Measurements from ENCODE around the gene ACSBG1. TPM values are rescaled to one million over a fixed set of nuclear protein-coding genes. Genes with fewer than 3 reads are reported as not detected.

ACSBG1 gene
- total RNA-seq, 2 experiments from 2014 or later: not detected

DNA sequence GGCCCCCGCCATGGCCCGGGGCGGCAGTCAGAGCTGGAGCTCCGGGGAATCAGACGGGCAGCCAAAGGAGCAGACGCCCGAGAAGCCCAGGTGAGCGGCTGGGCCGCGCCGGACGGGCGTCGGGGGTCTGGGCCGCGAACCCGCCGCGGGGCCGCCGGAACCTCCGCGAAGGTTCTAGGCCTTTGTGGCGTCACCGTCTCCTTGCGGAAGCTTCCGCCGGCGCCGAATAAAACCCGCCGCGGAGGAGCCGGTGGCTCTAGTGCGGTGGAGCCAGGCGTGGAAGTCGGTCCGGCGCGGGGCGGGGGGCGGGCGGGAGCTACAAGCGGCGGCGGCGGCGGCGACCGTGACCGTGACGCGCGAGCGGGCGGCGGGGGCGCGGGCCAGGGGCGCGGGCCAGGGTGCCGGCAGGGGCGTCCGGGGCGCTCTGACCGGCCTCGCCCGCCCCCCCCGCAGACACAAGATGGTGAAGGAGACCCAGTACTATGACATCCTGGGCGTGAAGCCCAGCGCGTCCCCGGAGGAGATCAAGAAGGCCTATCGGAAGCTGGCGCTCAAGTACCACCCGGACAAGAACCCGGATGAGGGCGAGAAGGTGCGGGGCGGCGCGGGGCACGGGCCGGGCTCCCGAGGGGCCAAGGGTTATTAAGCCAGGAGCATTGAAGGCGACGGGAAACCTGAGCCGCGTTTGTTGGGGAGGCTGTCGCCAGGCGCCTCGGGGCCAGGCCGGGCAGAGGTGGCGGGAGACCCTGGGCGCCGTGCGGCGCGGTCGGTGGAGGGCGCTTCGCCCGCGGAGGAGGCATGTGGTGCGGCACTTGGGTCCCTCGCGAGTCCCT is 30.2 kb upstream of the ACSBG1 start, which contains the start of gene DNAJA4:
DNAJA4 (plus strand) TSS at position 259 of the 833 bp plus-strand sequence; CDS start at position 461, 202 bp downstream.
- Mint-ChIP-seq H3K9me3 (no peaks in the 10 kb centered on the region), H3K27ac (peak within 1 kb of the TSS; percentile 83), H3K4me3 (peak within 1 kb of the TSS; percentile 84), H3K36me3 (ENCODE audit: low read depth) (peaks cover 6% of the 10 kb centered on the region), H3K4me1 (ENCODE audit: low read depth) (peaks cover 34% of the 10 kb centered on the region), H3K27me3 (ENCODE audit: low read depth) (no peaks in the 10 kb centered on the region)
- CTCF ChIA-PET: interaction anchor here (0.6 to 1.6 kb wide), 6 partner anchors 19 to 360 kb away, joined by 3 to 5 read pairs (median 3); no protein-coding TSS in a partner anchor
- intact Hi-C loops (cut with micrococcal nuclease): no loop called here
- peak; percentile 61 for DNase-seq

DNA sequence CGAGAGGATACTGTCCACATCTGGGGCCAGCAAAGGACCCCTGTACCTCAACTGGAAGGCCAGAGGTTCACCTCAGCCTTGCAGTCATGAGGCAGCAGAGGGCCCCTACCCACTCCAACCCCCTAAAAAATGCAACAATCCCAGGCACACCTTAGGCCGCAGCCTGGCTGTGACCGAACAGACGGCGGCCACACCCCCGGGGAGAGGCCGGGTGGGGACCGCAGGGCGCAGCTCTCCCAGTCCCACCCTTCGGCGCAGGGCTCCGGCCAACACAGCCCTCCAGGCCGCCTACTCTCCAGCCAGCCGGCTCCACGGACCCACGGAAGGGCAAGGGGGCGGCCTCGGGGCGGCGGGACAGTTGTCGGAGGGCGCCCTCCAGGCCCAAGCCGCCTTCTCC is 29.5 kb upstream of the ACSBG1 start:
- CTCF ChIA-PET: interaction anchor here (0.6 to 0.9 kb wide), 4 partner anchors 19 to 137 kb away, joined by 3 to 4 read pairs (median 3); no protein-coding TSS in a partner anchor
- peaks cover 30% of the 10 kb centered on the region for H3K4me1 Mint-ChIP-seq (ENCODE audit: low read depth)
- peak overlapping the region; percentile 60 for H3K4me3 Mint-ChIP-seq
- H3K9me3 Mint-ChIP-seq: no peaks in the 10 kb centered on the region
- intact Hi-C loops (cut with micrococcal nuclease): no loop called here
- H3K36me3 Mint-ChIP-seq (ENCODE audit: low read depth): peaks cover 6% of the 10 kb centered on the region
- H3K27ac Mint-ChIP-seq: peak overlapping the region; percentile 76
- no peaks in the 10 kb centered on the region for H3K27me3 Mint-ChIP-seq (ENCODE audit: low read depth)
- no peak for DNase-seq

DNA sequence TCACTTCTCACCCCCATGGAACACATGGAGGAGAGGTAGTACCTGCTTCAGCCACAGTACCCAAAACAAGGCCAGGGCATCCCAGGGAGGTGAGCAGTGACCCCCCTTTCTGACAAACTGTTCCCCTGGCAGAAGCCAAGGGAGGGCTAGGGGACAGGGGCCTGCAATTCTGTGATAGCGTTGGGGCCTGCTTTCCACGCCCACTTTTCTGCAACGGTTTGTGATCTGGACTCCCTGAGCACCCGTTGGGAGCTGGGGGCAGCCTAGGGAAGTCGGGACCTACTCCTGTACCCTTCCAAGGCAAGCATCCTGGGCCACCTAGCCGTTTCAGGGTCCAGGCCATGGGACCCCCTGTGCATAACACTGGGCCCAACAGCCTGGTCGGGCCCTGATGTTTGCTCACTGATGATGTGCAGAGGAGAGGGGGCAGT is 29.0 kb upstream of the ACSBG1 start:
- Mint-ChIP-seq H3K9me3 (no peaks in the 10 kb centered on the region), H3K27me3 (ENCODE audit: low read depth) (no peaks in the 10 kb centered on the region), H3K27ac (peak overlapping the region; percentile 76)

GRCh38 chr15:78261062-78261461 is 26.7 kb upstream of the ACSBG1 start:
- Mint-ChIP-seq H3K4me3 (no peak overlapping the region), H3K9me3 (no peaks in the 10 kb centered on the region), H3K27me3 (ENCODE audit: low read depth) (no peaks in the 10 kb centered on the region), H3K4me1 (ENCODE audit: low read depth) (peaks cover 8% of the 10 kb centered on the region), H3K36me3 (ENCODE audit: low read depth) (no peaks in the 10 kb centered on the region), H3K27ac (no peak overlapping the region)
- DNase-seq: no peak
- intact Hi-C loops (cut with micrococcal nuclease): no loop called here
- CTCF ChIA-PET: no interaction called here

More for the DNA sequence above, 29.0 kb upstream of the ACSBG1 start:
- H3K36me3 Mint-ChIP-seq (ENCODE audit: low read depth): peaks cover 6% of the 10 kb centered on the region
- CTCF ChIA-PET: interaction anchor here (0.7 kb wide), 1 partner anchor 137 kb away, joined by 3 read pairs; no protein-coding TSS in a partner anchor
- peak overlapping the region; percentile 60 for H3K4me3 Mint-ChIP-seq
- intact Hi-C loops (cut with micrococcal nuclease): no loop called here
- peaks cover 27% of the 10 kb centered on the region for H3K4me1 Mint-ChIP-seq (ENCODE audit: low read depth)
- DNase-seq: peak; percentile 7

GRCh38 chr15:78260489-78260888 is 26.1 kb upstream of the ACSBG1 start:
- Mint-ChIP-seq H3K36me3 (ENCODE audit: low read depth) (no peaks in the 10 kb centered on the region), H3K4me3 (no peak overlapping the region), H3K4me1 (ENCODE audit: low read depth) (peaks cover 2% of the 10 kb centered on the region), H3K27me3 (ENCODE audit: low read depth) (no peaks in the 10 kb centered on the region), H3K27ac (no peak overlapping the region), H3K9me3 (no peaks in the 10 kb centered on the region)
- no peak for DNase-seq
- intact Hi-C loops (cut with micrococcal nuclease): no loop called here
- CTCF ChIA-PET: no interaction called here

- no peaks in the 10 kb centered on the region for H3K27me3 Mint-ChIP-seq (ENCODE audit: low read depth)
Measured at GRCh38 chr15:78259232-78259631, 24.9 kb upstream of the ACSBG1 start.

GRCh38 chr15:78257681-78258080 is 23.3 kb upstream of the ACSBG1 start:
- no peak for DNase-seq
- Mint-ChIP-seq H3K27me3 (ENCODE audit: low read depth) (no peaks in the 10 kb centered on the region), H3K9me3 (no peaks in the 10 kb centered on the region), H3K4me3 (no peak overlapping the region), H3K27ac (no peak overlapping the region), H3K4me1 (ENCODE audit: low read depth) (no peaks in the 10 kb centered on the region), H3K36me3 (ENCODE audit: low read depth) (no peaks in the 10 kb centered on the region)
- intact Hi-C loops (cut with micrococcal nuclease): no loop called here
- CTCF ChIA-PET: interaction anchor here (0.8 to 2.4 kb wide), 2 partner anchors 16 to 42 kb away, joined by 6 read pairs; partner anchors contain the start of gene SKIC8

More at GRCh38 chr15:78259232-78259631, 24.9 kb upstream of the ACSBG1 start:
- Mint-ChIP-seq H3K27ac (no peak overlapping the region), H3K36me3 (ENCODE audit: low read depth) (no peaks in the 10 kb centered on the region), H3K9me3 (no peaks in the 10 kb centered on the region), H3K4me3 (no peak overlapping the region), H3K4me1 (ENCODE audit: low read depth) (no peaks in the 10 kb centered on the region)
- intact Hi-C loops (cut with micrococcal nuclease): no loop called here
- CTCF ChIA-PET: no interaction called here
- no peak for DNase-seq

DNA sequence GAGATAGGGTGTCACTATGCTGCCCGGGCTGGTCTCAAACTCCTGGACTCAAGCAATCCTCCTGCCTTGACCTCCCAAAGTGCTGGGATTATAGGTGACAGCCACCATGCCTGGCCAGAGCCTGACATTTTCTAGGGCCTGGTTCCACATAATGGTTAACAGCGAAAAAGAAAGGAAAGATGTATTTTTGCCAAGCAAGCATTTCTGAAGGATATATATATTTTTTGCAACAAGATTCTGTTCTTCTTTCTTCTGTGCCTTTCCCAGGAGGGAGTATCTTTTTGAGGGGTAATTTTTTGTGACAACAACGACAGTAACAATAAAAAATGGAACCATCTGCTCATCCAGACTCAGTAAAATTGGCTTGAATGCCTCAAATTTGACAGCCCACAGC is 21.7 kb upstream of the ACSBG1 start:
- Mint-ChIP-seq H3K36me3 (ENCODE audit: low read depth) (no peaks in the 10 kb centered on the region), H3K4me3 (no peak overlapping the region), H3K4me1 (ENCODE audit: low read depth) (no peaks in the 10 kb centered on the region), H3K27ac (no peak overlapping the region), H3K27me3 (ENCODE audit: low read depth) (no peaks in the 10 kb centered on the region), H3K9me3 (no peaks in the 10 kb centered on the region)
- intact Hi-C loops (cut with micrococcal nuclease): no loop called here
- no peak for DNase-seq
- CTCF ChIA-PET: interaction anchor here (2.8 kb wide), 1 partner anchor 16 kb away, joined by 13 read pairs; no protein-coding TSS in a partner anchor

DNA sequence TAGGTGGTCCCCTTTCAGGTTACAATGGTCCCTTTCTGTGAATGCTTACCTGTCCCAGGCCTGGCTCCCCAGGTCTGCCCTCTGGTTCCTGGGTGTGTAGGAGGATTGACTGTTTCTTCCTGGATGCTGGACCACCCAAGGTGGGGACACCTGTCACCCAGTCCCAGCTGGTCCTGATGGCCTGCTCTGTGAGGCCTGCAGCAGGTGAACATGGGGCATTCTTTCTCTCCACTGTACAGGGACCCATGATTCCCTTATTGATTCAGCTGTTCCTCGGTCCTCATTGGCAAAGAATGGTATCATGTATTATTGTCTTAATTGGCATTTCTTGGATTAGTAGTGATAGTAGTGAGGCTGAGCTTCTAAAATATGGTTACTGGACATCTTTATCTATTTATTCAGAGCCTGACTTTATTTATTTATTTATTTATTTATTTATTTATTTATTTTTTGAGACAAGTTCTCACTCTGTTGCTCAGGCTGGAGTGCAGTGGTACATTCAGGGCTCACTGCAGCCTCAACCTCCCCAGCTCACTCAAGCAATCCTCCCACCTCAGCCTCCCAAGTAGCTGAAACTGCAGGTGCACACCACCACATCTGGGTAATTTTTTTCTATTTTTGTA is 21.2 kb upstream of the ACSBG1 start:
- intact Hi-C loops (cut with micrococcal nuclease): no loop called here
- Mint-ChIP-seq H3K27me3 (ENCODE audit: low read depth) (no peaks in the 10 kb centered on the region), H3K4me1 (ENCODE audit: low read depth) (no peaks in the 10 kb centered on the region), H3K36me3 (ENCODE audit: low read depth) (no peaks in the 10 kb centered on the region), H3K27ac (no peak overlapping the region), H3K9me3 (no peaks in the 10 kb centered on the region), H3K4me3 (no peak overlapping the region)
- DNase-seq: no peak
- CTCF ChIA-PET: interaction anchor here (2.8 kb wide), 1 partner anchor 15 kb away, joined by 13 read pairs; no protein-coding TSS in a partner anchor

DNA sequence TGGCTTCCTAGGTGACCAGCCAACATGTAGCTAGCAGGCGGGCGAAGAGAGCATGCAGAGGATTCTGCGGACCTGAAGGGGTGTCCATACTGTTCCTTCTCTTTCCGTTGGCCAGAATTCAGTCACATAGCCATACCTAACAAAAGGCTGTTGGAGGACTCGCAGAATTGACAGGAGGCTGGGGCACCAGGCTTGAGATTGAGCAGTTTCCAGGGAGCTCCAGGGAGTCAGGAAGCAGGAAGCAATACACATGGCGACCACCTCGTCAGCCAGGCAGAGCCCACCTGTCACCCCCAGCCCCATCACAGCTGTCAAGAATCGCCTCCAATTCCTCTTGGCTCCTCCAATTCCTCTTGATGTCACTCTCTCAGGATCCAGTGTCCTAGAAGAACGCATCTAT is 16.8 kb upstream of the ACSBG1 start:
- no peak for DNase-seq
- intact Hi-C loops (cut with micrococcal nuclease): no loop called here
- Mint-ChIP-seq H3K36me3 (ENCODE audit: low read depth) (no peaks in the 10 kb centered on the region), H3K4me3 (no peak overlapping the region), H3K9me3 (no peaks in the 10 kb centered on the region), H3K27me3 (ENCODE audit: low read depth) (no peaks in the 10 kb centered on the region), H3K4me1 (ENCODE audit: low read depth) (no peaks in the 10 kb centered on the region), H3K27ac (no peak overlapping the region)
- CTCF ChIA-PET: interaction anchor here (1.0 kb wide), 1 partner anchor 40 kb away, joined by 4 read pairs; no protein-coding TSS in a partner anchor

GRCh38 chr15:78249131-78249530 is 14.8 kb upstream of the ACSBG1 start:
- CTCF ChIA-PET: no interaction called here
- intact Hi-C loops (cut with micrococcal nuclease): no loop called here
- no peaks in the 10 kb centered on the region for H3K27me3 Mint-ChIP-seq (ENCODE audit: low read depth)

GRCh38 chr15:78247911-78248310 is 13.5 kb upstream of the ACSBG1 start:
- intact Hi-C loops (cut with micrococcal nuclease): no loop called here
- Mint-ChIP-seq H3K36me3 (ENCODE audit: low read depth) (no peaks in the 10 kb centered on the region), H3K4me1 (ENCODE audit: low read depth) (no peaks in the 10 kb centered on the region), H3K4me3 (no peak overlapping the region), H3K27me3 (ENCODE audit: low read depth) (no peaks in the 10 kb centered on the region), H3K27ac (no peak overlapping the region), H3K9me3 (no peaks in the 10 kb centered on the region)
- CTCF ChIA-PET: no interaction called here
- DNase-seq: no peak

More at GRCh38 chr15:78249131-78249530, 14.8 kb upstream of the ACSBG1 start:
- no peaks in the 10 kb centered on the region for H3K9me3 Mint-ChIP-seq
- no peak overlapping the region for H3K27ac Mint-ChIP-seq
- H3K4me1 Mint-ChIP-seq (ENCODE audit: low read depth): no peaks in the 10 kb centered on the region
- H3K36me3 Mint-ChIP-seq (ENCODE audit: low read depth): no peaks in the 10 kb centered on the region
- DNase-seq: no peak
- no peak overlapping the region for H3K4me3 Mint-ChIP-seq
